HG02870 (cell line): ENCODE measurements around the gene TSPO.

ENCODE experiments used
- ATAC-seq: cut with Tn5 transposase; IDR thresholded peaks from one replicate; pipeline ENCODE4 v1.9.1; 2021; ENCODE audit warnings: mild to moderate bottlenecking, moderate library complexity; ENCODE audit not compliant: unreplicated experiment

TSPO gene

DNA sequence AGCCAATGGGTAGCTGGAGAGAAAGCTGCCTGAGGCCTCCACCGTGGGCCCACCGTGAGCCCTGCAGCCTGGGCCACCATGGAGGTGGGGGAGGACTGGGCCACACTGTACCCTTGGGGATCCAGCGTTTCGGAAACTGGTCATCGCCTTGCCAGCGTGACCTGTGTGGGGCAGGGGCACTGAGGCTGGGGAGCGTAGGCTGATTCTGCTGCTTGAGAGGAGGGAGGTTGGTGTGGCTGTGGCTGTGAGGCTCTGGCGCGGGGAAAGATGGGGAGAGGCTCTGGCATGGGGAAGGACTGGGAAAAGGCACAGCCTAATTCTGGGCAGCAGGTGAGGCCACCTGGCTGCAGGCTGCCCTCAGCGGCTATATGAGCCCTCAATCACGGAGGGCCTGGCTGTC, 48.2 kb downstream of the TSPO start:
- no peak for ATAC-seq

- ATAC-seq, result no peak
These were observed 48.7 kb downstream of the TSPO start for GRCh38 chr22:43200031-43200430.

DNA sequence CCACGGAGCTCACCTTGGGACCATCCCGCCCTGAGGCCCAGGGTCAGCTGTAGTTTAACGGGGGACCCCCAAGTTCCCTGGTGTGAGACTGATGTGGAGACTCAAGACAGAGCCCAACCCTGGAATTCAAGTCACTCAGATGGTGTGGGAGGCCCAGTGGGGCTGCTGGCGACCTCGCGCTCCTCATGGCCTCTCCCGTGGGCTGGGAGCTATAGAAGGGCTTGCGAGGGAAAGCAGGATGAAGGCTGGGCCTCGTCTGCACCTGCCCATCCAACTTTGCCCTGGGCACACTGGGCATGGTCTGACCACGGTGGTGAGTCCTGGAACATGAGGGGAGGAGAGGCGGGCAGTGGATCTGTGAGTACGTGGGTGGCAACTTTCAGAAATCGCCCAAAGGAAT, 49.2 kb downstream of the TSPO start:
- no peak for ATAC-seq

- ATAC-seq, result no peak
These were observed 50.3 kb downstream of the TSPO start for GRCh38 chr22:43201486-43202219.

- ATAC-seq, result no peak
These were observed 51.0 kb downstream of the TSPO start for GRCh38 chr22:43202326-43202725.

GRCh38 chr22:43202756-43203410, 51.5 kb downstream of the TSPO start:
- no peak for ATAC-seq

DNA sequence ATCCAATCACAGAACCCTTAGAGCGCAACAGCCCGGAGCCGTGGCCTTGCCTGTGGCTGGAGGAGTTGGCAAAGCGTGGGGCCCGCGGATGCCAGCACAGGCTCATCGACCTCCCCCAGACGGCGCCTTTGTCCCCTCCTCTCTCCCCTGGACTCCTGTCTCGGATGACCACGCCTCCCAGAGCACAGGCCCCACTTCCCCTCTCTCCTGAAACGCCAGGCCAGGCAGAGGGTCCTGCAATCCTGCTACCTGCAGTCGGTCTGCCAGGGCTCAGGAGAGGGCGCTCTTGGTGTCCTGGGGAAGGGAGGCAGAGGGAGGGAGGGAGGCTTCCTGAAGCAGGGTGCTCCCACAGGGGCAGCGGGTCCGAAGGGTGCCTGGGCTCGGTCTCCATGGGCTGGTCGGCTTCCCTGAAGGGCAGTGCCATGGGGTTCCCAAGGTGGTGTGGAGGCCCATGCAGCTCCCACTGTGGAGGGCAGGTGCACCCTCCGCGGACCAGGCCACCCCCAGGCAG, 52.2 kb downstream of the TSPO start:
- ATAC-seq, result no peak

DNA sequence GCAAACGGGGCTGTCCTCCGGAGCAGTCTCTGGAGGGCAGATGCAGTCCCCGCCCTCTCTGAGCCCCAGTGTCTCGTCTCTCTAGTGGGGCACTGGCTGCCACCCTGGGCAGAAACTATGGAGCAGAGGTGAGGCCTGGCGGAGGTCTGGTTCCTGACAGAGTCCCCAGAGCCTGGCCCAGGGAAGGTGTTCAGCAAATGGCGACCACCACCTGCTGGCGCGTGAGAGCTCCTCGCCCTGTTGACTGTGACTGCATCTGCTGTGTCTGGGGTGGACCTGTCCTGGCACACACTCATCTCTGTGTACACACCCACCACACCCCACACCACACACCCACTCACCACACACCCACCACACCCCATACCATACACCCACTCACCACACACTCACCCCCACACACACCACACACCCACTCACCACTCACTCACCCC, 53.9 kb downstream of the TSPO start:
- no peak for ATAC-seq

DNA sequence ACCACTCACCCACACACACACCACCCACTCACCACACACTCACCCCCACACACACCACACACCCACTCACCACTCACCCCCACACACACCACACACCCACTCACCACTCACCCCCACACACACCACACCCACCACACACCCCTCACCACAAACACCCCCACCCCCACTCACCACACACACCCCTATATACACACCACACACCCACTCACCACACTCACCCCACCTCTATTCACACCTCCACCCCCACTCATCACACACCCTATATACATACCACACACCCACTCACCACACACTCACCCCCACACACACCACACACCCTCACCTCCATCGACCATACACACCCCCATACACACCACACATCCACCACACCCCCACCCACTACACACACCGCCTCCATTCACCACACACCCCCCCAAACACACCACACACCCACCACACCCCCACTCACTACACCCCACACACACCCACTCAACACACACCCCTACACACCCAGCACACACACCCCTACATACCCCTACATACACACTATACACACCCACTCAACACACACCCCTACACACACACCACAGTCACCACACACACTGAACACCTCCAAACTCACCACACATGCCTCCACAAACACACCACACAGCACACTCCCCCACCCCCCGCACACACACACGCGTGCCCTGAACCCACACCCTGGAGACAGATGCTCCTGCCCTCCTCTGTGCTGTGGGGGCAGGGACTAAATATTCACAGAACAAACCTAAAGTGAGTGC, 54.6 kb downstream of the TSPO start:
- ATAC-seq, result no peak

GRCh38 chr22:43206509-43207161, 55.3 kb downstream of the TSPO start:
- no peak for ATAC-seq

DNA sequence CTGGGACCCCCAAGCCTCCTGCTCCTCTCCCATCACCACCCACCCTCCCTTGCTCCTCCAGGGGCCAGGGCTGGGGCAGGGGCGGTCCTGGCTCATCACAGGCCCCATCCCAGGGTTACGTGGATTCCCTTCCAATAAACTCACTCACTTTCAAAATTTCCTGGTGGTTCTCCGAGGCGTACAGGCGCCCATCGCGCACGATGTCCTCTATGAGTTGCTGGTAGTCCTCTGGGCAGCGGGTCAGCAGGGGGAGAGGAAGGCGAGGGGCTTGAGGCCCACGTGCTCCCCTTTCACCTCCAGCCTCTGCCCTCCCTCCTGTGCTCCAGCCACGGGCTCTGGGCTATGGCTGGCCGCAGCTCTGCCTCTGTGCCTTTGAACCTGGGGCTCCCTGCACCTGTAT, 56.0 kb downstream of the TSPO start:
- ATAC-seq, result no peak

GRCh38 chr22:43207849-43208702, 56.7 kb downstream of the TSPO start:
- no peak for ATAC-seq

- no peak for ATAC-seq
These were observed 57.6 kb downstream of the TSPO start for GRCh38 chr22:43208703-43209522.

GRCh38 chr22:43209523-43209890, 58.1 kb downstream of the TSPO start:
- no peak for ATAC-seq

DNA sequence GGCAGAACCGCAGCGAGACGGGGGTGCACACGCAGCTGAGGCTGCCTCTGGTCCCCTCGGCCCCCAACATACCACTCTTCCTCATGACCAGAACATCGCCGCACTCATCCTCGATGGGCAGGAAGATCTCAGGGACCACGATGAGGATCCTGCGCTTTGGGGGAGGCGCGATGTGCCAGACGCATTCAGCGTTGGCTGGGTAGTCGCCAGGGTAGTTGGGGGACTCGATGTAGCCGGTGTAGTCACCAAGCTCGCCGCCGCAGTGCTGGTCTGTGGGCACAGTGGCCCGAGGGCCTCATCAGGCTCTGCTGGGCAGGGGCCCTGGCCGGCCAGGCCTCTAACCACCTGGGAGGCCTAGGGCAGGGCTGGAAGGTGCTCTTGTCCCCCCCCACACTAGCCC, 58.6 kb downstream of the TSPO start:
- no peak for ATAC-seq

DNA sequence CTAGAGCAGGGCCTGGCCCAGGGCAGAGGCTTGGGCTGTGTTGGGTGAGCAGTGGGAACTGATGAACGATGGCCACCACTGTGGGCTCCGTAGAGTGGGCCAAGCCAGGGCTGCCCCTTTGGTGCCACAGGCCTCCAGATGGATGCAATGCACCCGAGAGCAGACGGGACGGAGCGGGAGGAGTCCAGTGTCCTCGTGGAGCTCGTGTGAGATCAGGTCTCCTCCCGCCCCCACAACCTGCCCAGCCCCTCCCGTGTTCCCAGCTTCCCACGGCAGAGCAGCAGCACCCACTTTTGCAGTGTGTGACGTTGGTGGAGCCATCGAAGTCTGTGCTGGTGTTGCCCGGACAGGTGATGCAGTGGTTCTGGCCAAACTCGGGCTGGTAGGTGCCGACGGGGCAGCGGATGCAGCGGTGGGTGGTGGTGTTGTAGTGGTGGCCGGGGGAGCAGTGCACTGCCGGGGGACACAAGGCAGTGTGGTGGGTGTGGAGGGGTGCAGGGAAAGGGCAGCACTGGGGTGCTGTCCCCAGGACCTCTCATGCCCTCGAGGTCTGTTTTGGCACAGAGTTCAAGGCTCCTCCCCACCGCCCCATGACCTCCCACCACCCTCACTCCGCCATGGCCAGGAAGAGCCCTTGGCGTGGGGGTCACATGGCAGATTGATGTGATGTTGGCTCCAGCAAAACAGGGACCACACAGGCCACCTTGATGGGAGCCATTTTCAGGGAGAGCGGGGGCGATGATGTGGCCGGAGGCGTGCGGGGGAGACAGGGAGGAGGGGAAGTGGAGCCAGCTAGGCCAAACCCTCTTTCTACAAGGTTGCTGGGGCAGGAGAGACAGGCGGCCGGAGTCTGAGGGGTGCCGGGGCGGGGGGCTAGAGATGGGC, 59.5 kb downstream of the TSPO start:
- no peak for ATAC-seq

DNA sequence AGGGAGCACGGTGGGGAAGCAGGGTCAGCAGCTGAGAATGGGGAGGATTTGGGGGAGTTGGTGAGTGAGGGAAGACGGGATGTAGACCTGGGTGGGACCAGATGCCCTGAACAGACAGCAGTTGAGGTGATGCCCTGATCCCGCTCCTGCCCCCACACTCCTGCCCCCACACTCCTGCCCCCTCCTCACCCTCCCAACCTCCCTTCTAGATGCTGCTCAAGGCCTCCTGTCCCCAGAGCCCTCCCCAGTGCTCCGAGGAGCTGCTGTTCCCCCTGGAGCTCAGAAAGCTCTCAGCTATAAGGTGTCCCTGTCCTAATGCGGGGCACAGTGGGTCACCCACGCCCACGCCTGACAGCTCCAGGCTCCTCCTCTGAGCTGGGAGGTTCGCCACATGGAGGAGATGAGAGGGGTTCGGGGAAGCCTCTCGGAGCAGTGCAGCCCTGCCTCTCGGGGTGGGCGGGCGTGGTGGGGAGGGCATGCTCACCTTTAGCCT, 60.6 kb downstream of the TSPO start:
- no peak for ATAC-seq

GRCh38 chr22:43212434-43212952, 61.1 kb downstream of the TSPO start:
- no peak for ATAC-seq
